HG03045 (cell line): ENCODE results near the gene SLC12A8.
"Not testable (repeated sequence)": the region's sequence is repeated elsewhere in the genome, so short reads cannot be mapped to it uniquely, and the experiment has no call there.

ENCODE experiments used
- ATAC-seq: cut with Tn5 transposase; IDR thresholded peaks from one replicate; pipeline ENCODE4 v1.9.1; 2021; ENCODE audit warnings: mild to moderate bottlenecking, moderate library complexity; ENCODE audit not compliant: unreplicated experiment

Gene SLC12A8

GRCh38 chr3:125083776-125084175 is 128.8 kb downstream of the SLC12A8 start:
- no peak for ATAC-seq

- ATAC-seq: not testable (repeated sequence)
Observed at GRCh38 chr3:125082339-125082738, 130.2 kb downstream of the SLC12A8 start.

GRCh38 chr3:125080077-125080476 is 132.5 kb downstream of the SLC12A8 start:
- ATAC-seq: no peak

GRCh38 chr3:125079675-125080045 is 132.9 kb downstream of the SLC12A8 start:
- ATAC-seq: no peak

DNA sequence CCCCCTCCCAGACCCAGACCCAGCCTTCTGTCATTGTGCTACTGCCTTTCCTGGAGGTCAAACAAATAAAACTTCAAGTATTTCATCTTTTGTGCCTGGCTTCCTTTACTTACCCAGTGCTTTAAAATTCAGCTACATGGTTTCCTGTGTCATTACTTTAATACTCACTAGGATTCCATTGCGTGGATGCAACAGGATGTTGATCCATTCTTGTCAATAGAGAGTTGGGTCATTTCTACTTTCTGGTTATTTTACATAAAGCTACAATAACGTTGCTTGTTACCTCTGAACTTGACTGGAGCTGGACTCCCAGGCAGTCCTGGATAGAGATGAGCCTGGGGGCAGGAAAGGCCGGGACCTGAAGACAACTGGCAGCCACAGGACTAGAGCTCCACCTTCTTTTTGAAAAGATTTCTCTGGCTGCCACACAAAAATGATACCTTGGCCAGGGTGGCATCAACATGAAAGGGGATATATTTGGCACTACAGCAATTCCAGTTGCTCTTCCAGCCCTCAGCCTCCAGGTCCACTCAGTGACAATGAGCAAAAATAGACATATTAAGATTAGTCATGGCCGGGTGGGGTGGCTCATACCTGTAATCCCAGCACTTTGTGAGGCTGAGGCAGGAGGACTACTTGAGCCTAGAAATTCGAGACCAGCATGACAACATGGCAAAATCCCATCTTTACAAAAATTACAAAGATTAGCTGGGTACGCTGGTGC is 133.4 kb downstream of the SLC12A8 start:
- ATAC-seq: no peak

DNA sequence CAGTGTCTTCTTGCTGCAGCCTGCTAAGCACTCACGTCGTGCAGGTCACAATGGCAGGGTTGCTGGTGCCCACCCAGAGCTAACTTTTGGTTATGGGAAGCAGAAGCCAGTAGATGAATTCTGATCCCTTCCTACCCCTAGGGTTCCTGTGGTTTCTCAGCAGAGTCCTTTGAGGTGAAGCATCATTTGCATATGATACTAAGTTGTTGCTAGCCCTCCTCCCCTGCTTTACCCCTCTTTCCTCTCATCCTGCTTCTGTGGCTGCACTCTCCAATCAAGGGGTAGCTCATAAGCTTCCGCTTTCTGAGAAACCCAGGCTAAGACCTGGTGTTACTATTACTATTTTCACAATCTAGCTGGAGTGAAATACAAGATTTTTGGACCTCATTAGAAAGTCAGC is 134.7 kb downstream of the SLC12A8 start:
- no peak for ATAC-seq

- no peak for ATAC-seq
Observed at GRCh38 chr3:125076464-125076863, 136.1 kb downstream of the SLC12A8 start.

- ATAC-seq: no peak
Observed at GRCh38 chr3:125075738-125076137, 136.8 kb downstream of the SLC12A8 start.

DNA sequence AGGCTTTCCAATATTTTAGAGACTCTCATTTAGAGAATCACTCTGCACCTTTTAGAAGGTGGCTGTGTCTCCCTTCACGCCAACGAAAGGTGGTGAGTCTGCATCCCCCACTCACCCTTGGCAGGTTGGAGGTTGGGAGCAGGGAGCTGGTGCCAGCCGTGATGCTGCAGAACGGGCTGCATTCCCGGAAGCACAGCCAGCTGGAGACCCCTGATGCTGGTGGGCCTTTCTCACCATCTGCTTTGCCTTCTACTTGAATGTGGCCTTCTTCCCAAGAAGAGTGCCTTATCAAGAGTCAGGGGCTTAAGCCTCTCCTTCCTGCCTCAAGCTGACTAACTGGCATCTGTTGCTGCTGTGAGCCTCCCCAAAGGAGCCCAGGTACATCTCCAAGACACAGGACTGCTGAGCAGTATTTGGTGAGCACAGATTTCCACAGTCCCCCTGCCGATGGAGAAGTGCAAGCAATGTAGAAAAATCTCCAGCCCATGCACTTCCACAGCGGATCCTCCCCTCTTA is 139.1 kb downstream of the SLC12A8 start:
- no peak for ATAC-seq

DNA sequence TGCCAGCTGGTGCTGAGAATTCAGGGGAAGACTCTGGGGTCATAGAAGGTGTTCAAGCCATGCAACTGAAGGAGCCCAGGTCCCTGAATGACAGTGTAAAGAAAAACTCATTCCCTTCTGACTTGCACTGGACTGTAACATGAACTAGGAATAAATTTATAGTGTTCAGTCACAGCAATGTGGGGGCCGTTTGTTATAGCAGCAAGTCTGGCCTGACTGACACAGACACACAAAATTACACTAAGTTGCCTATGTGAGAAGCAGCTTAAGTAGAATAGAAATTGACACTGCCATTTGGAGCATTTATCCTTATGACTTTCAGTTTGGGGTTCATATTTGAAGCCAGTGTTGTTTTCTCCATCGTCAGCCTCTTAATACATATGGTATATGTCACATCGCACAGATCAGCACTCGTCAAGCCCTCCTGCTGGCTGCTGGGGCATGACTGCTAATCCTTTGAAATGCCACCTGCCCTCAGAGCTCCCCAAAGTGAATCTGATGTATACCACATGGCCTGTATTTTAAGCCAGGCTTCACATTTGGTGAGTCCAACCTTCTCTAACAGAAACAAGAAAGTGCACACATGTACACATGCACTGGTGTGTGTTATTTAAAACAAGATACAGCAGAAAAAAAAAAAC is 139.7 kb downstream of the SLC12A8 start:
- ATAC-seq: no peak

DNA sequence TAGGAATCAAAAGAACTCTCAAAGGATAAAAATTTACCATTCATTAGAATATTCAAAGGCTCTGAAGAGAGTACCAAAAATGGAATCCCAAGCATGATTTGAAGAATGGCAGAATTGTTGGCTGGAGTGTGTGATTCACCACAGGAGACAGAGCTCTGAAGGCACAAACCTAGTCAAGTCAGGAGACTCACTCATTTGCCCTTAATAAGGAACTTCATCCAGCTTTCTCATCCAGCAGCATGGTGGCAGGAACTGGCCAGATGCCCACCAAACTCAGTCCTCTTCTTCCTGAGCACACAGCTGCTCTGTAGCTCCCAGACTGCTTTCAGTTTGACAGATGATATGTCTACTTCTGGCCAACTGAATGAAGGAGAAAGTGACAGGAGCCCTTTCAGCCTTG is 140.2 kb downstream of the SLC12A8 start:
- ATAC-seq: no peak

DNA sequence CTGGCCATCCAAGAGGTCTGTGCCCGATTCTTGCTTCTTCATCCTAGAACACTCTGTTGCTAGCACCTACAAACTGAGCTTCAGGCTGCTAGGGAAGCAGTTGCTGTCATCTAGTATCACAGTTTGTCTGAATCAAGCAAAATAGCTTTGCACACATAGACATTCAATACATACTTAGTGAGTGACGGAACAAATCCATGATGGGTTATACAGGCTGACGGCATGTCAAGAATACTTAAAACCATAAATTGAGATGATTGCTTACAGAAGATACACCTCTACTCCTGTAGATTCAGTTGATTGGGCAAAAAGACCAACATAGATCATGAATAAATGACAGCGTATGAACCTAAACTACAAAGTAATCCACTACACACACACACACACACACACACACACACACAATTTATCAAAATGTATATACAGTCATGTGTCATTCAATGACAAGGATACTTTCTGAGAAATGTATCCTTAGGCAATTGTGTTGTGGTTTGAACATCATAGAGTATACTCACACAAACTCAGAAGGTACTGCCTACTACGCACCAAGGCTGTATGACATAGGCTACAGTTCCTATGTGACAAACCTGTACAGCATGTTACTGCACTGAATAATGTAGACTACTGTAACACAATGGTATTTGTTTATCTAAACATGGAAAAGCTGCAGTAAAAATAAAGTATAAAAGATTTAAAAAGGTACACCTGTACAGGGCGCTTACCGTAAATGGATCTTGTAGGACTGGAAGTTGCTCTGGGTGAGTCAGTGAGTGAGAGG is 142.4 kb downstream of the SLC12A8 start:
- no peak for ATAC-seq

DNA sequence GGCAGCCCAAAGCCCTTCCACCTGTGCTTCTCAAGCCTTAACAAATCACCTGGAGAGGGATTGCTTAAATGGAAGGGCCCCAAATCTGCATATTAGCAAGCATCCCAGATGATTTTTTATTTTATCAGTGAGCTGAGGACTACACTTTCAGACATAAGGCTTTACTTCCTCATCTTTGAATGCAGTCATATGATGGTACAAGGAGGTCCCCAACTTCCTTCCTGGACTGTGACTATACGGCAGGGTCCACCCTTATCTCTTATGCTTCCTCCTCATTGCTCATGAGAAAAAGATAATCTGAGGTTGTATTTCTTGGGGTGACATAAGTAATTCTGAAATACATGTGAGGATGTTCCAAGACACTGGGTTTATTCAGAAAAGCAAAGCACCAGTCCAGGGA is 143.1 kb downstream of the SLC12A8 start:
- ATAC-seq: no peak

GRCh38 chr3:125068265-125068664 is 144.3 kb downstream of the SLC12A8 start:
- ATAC-seq: no peak

DNA sequence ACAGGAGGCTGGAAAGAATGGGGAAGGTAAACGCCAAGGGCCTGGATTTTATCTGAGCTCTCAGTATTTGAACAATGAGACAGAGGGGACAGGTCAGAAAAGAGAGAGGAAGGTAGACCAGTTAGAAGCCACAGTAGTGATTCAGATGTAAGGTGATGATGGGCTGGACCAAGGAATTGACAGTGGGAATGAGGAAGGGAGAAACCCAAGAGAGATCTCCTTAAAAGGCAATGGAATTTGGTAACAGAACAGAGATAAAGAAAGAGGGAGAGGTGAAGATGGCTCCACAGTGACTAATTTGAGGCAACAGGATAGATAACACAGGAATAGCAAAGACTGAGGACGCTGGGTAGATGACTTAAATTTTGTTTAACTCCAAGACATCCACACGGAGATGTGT is 145.3 kb downstream of the SLC12A8 start:
- no peak for ATAC-seq

- no peak for ATAC-seq
Observed at GRCh38 chr3:125062904-125063618, 149.5 kb downstream of the SLC12A8 start.

- ATAC-seq: no peak
Observed at GRCh38 chr3:125061646-125062045, 150.9 kb downstream of the SLC12A8 start.

- ATAC-seq: no peak
Observed at GRCh38 chr3:125061170-125061569, 151.4 kb downstream of the SLC12A8 start.

- ATAC-seq: no peak
Observed at GRCh38 chr3:125059488-125060245, 152.9 kb downstream of the SLC12A8 start.

DNA sequence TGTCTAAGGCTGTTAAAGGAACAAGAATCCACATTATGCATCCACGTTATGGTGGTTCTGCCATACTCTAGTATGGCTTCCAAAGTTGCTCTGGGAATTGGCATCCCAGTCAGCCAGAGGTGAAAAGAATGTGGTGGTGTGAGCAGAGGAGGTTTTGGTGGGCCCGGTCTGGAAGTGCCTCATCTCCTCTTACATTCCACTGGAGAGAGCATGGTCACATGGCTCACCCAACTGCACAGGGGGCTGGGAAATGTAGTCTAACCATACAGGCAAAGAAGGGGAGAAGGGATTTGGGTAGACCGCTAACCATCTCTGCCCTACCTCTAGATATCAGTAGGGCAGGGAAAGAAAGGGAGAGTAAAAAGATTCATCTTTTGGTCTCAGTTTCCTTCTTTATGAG is 153.6 kb downstream of the SLC12A8 start:
- ATAC-seq: no peak
